GM06990 (cell line): Measurements from ENCODE around the gene DCBLD1.

Experiments
- DNase-seq: peaks from one replicate; pipeline ENCODE4 v3.0.0-alpha.2; 2011; ENCODE audit not compliant: insufficient read length; ENCODE audit errors: extremely low read depth
- H3K27me3 ChIP-seq: replicated peaks from 2 replicates; pipeline ENCODE4 v1.6.0; 2011; ENCODE audit warnings: low read length; ENCODE audit not compliant: control insufficient read depth, insufficient read depth
- H3K36me3 ChIP-seq: 2 replicates; pipeline ENCODE4 v1.5.1; 2011; ENCODE audit warnings: low read length; ENCODE audit not compliant: control insufficient read depth, insufficient read depth
- H3K4me3 ChIP-seq: replicated peaks from 2 replicates; pipeline ENCODE4 v1.5.1; 2011; ENCODE audit warnings: low read depth, mild to moderate bottlenecking, control low read depth, low read length
- CTCF ChIP-seq: IDR thresholded peaks from 2 replicates; pipeline ENCODE4 v1.5.1; 2011; ENCODE audit warnings: low read length, control low read depth, mild to moderate bottlenecking, inconsistent platforms; ENCODE audit not compliant: insufficient read depth, poor library complexity, severe bottlenecking

Gene DCBLD1

DNA sequence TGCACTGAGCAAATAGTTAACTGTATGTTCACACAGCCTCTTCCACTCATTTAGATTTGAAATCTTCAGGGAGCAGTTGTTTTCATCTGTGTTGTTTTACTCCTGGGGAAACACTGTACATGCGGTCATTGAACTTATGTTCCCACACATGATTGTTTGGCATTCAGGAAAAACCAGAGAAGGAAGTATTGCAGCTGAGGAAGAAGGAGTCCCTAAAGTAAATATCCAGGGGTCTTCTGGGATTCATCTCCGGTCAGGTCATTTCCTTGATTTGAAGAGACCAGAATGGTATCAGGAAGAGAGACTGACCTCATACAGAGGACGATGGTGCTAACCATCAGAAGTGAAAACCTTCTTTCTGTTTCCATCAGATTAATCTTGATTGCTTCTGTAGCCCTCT is 52.5 kb downstream of the DCBLD1 start:
- no peak for TF ChIP-seq CTCF
- no peaks in the 10 kb centered on the region for H3K27me3 ChIP-seq
- DNase-seq, result no peak

GRCh38 chr6:117536317-117536716 is 53.8 kb downstream of the DCBLD1 start:
- H3K27me3 ChIP-seq, result no peaks in the 10 kb centered on the region
- no peak for DNase-seq
- no peak overlapping the region for H3K4me3 ChIP-seq
- no peaks in the 10 kb centered on the region; the same call in 1 of the 2 replicates for H3K36me3 ChIP-seq
- TF ChIP-seq CTCF, result no peak

More for the DNA sequence above, 52.5 kb downstream of the DCBLD1 start:
- Histone ChIP-seq H3K4me3 (no peak overlapping the region), H3K36me3 (no peaks in the 10 kb centered on the region; the same call in 1 of the 2 replicates)

- no peak overlapping the region for H3K4me3 ChIP-seq
- DNase-seq, result no peak
- H3K36me3 ChIP-seq, result no peaks in the 10 kb centered on the region; the same call in 1 of the 2 replicates
- no peaks in the 10 kb centered on the region for H3K27me3 ChIP-seq
- TF ChIP-seq CTCF, result no peak
Measured at GRCh38 chr6:117538615-117539014, 56.1 kb downstream of the DCBLD1 start.

DNA sequence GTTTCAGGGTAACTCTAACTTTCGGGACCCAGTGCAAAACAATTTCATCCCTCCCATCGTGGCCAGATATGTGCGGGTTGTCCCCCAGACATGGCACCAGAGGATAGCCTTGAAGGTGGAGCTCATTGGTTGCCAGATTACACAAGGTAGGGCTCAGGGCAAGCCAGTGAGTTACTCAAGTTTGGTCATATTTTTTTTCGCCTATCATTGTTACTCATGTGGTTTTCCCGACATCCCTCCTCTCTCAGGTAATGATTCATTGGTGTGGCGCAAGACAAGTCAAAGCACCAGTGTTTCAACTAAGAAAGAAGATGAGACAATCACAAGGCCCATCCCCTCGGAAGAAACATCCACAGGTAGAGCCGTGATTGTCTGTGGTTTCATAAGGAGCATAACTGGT is 58.2 kb downstream of the DCBLD1 start:
- H3K27me3 ChIP-seq, result no peaks in the 10 kb centered on the region
- peaks cover 2% of the 10 kb centered on the region for H3K36me3 ChIP-seq
- no peak for DNase-seq
- no peak overlapping the region for H3K4me3 ChIP-seq
- TF ChIP-seq CTCF, result no peak

DNA sequence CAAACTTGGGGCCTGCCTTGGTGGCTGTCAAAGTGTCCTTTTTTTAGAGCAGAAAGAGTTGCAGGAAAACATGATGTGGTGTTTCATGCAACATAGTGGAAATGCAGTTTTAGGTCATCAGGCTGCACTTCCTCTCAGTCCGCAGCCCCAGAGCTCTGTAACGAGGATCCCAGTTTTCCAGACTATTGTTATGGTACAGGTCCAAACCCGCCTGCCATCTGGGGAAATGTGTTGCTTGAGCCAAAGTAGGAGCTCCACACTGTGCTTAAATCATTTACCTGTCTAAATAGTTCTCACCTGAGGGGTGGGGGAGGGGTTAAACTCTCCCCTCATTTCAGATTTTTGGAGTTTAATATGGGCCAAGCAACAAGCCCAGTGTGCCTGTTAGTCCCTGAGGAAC is 60.0 kb downstream of the DCBLD1 start:
- Histone ChIP-seq H3K4me3 (no peak overlapping the region), H3K36me3 (peaks cover 2% of the 10 kb centered on the region), H3K27me3 (no peaks in the 10 kb centered on the region)
- no peak for DNase-seq
- no peak for TF ChIP-seq CTCF

GRCh38 chr6:117544716-117545115 is 62.2 kb downstream of the DCBLD1 start:
- no peak for TF ChIP-seq CTCF
- peaks cover 6% of the 10 kb centered on the region for H3K36me3 ChIP-seq
- DNase-seq, result no peak
- no peak overlapping the region for H3K4me3 ChIP-seq
- H3K27me3 ChIP-seq, result no peaks in the 10 kb centered on the region
